Adipose tissue (tissue), 3 donors: ENCODE data around the gene TMEM167A. TPM values are rescaled to one million over a fixed set of nuclear protein-coding genes. Genes with fewer than 3 reads are reported as not detected.

Source experiments
- H3K27ac ChIP-seq: one replicate; pipeline ENCODE4 v1.5.1; 2013; ENCODE audit warnings: low read depth, low read length
- WGBS, 3 donors: extraction: QIAGEN DNeasy Blood & Tissue Kit; methylation state at CpG; one replicate each; pipeline ENCODE4 v1.1.7; 2013; 5-methylcytosine and 5-hydroxymethylcytosine counted together
- polyA plus RNA-seq, 3 donors: library from polyadenylated mRNA; stranded (reverse); fragments of 200-250 nt; gene quantifications; one replicate each; pipeline ENCODE4 v1.2.3, GENCODE V29; 2013
- donor health status: healthy with polysubstance abuse.
- donor health status: Bipolar disorder and iron deficiency.
- donor health status: healthy.

The TMEM167A gene
- polyA plus RNA-seq, 3 donors: 19.3 to 57.1 (median 41.4) TPM

GRCh38 chr5:83048811-83049210 is 28.4 kb downstream of the TMEM167A start:
- 75 to 92% (median 86%) methylated on average over 2 of the region's 2 CpGs for WGBS, 3 donors
- no peak overlapping the region for H3K27ac ChIP-seq

GRCh38 chr5:83048277-83048676 is 28.9 kb downstream of the TMEM167A start:
- no peak overlapping the region for H3K27ac ChIP-seq
- WGBS, 3 donors: 88 to 91% (median 89%) methylated on average over 3 of the region's 3 CpGs

GRCh38 chr5:83044926-83045325 is 32.3 kb downstream of the TMEM167A start:
- H3K27ac ChIP-seq: no peak overlapping the region

GRCh38 chr5:83042507-83042906 is 34.7 kb downstream of the TMEM167A start:
- H3K27ac ChIP-seq: no peak overlapping the region
- 92 to 94% (median 93%) methylated on average over 3 of the region's 3 CpGs for WGBS, 3 donors

More at GRCh38 chr5:83044926-83045325, 32.3 kb downstream of the TMEM167A start:
- WGBS, 3 donors: 69 to 79% (median 73%) methylated on average over 2 of the region's 2 CpGs

GRCh38 chr5:83038924-83039323 is 38.3 kb downstream of the TMEM167A start:
- no peak overlapping the region for H3K27ac ChIP-seq
- WGBS, 3 donors: 89 to 97% (median 94%) methylated on average over 3 of the region's 3 CpGs

GRCh38 chr5:83036991-83037575 is 40.1 kb downstream of the TMEM167A start:
- 72 to 81% (median 77%) methylated on average over 4 of the region's 4 CpGs for WGBS, 3 donors
- H3K27ac ChIP-seq: no peak overlapping the region

- WGBS, 3 donors: 74 to 89% (median 83%) methylated on average over 5 of the region's 5 CpGs
- H3K27ac ChIP-seq: no peak overlapping the region
Measured at GRCh38 chr5:83035373-83036100, 41.7 kb downstream of the TMEM167A start.

GRCh38 chr5:83034528-83035207 is 42.5 kb downstream of the TMEM167A start:
- 73 to 89% (median 81%) methylated on average over 4 of the region's 4 CpGs for WGBS, 3 donors
- H3K27ac ChIP-seq: no peak overlapping the region

GRCh38 chr5:83034036-83034435 is 43.2 kb downstream of the TMEM167A start:
- WGBS, 3 donors: 63 to 76% (median 68%) methylated on average over 3 of the region's 3 CpGs
- H3K27ac ChIP-seq: no peak overlapping the region

GRCh38 chr5:83031381-83031780 is 45.8 kb downstream of the TMEM167A start:
- H3K27ac ChIP-seq: no peak overlapping the region
- WGBS, 3 donors: 90 to 97% (median 93%) methylated on average over 1 of the region's 1 CpG

GRCh38 chr5:83029912-83030311 is 47.3 kb downstream of the TMEM167A start:
- WGBS, 3 donors: 90 to 100% (median 91%) methylated on average over 2 of the region's 2 CpGs
- no peak overlapping the region for H3K27ac ChIP-seq

- no peak overlapping the region for H3K27ac ChIP-seq
- WGBS, 3 donors: 41 to 70% (median 42%) methylated on average over 4 of the region's 4 CpGs
Measured at GRCh38 chr5:83026930-83027687, 50.1 kb downstream of the TMEM167A start.

- WGBS, 3 donors: 61 to 83% (median 83%) methylated on average over 2 of the region's 2 CpGs
- no peak overlapping the region for H3K27ac ChIP-seq
Measured at GRCh38 chr5:83026516-83026915, 50.7 kb downstream of the TMEM167A start.

- WGBS, 3 donors: 87 to 93% (median 90%) methylated on average over 8 of the region's 8 CpGs
- no peak overlapping the region for H3K27ac ChIP-seq
Measured at GRCh38 chr5:83025690-83026478, 51.3 kb downstream of the TMEM167A start.

GRCh38 chr5:83022334-83022733 is 54.9 kb downstream of the TMEM167A start:
- WGBS, 3 donors: 76 to 92% (median 80%) methylated on average over 4 of the region's 4 CpGs
- no peak overlapping the region for H3K27ac ChIP-seq

GRCh38 chr5:83015676-83016075 is 61.5 kb downstream of the TMEM167A start:
- 44 to 52% (median 51%) methylated on average over 2 of the region's 2 CpGs for WGBS, 3 donors
- H3K27ac ChIP-seq: no peak overlapping the region

- 85 to 94% (median 89%) methylated on average over 3 of the region's 3 CpGs for WGBS, 3 donors
- no peak overlapping the region for H3K27ac ChIP-seq
Measured at GRCh38 chr5:83011985-83012384, 65.2 kb downstream of the TMEM167A start.

- WGBS, 3 donors: 39 to 51% (median 46%) methylated on average over 1 of the region's 1 CpG
Measured at GRCh38 chr5:83009408-83009807, 67.8 kb downstream of the TMEM167A start.

More at GRCh38 chr5:83009408-83009807, 67.8 kb downstream of the TMEM167A start:
- no peak overlapping the region for H3K27ac ChIP-seq
